ENCODE measurements around the gene CHCHD3. TPM values are rescaled to one million over a fixed set of nuclear protein-coding genes. Genes with fewer than 3 reads are reported as not detected.

CHCHD3 gene
- total RNA-seq, 1 donor from 2014 or later: 71.0 TPM

DNA sequence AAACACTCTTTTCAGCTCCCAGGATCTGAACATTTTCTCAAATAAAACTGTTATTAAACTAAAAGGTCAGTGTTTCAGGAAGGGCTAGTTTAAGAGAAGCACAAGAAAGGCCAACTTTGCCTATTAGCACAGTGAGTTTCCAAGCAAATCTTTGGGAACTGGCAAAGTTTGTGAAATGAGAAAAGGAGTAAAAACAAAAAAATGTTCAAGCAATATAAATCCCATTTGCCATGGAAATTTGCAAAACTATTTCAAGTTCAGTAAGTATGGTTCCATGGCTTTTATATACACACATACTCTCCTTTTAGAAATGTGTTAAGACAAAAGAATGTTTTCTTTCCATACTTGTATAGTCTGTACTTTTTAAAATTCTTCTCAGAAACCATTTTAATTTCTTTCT, 51.5 kb downstream of the CHCHD3 start:
- H3K27ac Mint-ChIP-seq: no peak overlapping the region
- no peaks in the 10 kb centered on the region for H3K9me3 Mint-ChIP-seq
- no peak overlapping the region for H3K4me3 Mint-ChIP-seq
- TF ChIP-seq, protein P1, sequence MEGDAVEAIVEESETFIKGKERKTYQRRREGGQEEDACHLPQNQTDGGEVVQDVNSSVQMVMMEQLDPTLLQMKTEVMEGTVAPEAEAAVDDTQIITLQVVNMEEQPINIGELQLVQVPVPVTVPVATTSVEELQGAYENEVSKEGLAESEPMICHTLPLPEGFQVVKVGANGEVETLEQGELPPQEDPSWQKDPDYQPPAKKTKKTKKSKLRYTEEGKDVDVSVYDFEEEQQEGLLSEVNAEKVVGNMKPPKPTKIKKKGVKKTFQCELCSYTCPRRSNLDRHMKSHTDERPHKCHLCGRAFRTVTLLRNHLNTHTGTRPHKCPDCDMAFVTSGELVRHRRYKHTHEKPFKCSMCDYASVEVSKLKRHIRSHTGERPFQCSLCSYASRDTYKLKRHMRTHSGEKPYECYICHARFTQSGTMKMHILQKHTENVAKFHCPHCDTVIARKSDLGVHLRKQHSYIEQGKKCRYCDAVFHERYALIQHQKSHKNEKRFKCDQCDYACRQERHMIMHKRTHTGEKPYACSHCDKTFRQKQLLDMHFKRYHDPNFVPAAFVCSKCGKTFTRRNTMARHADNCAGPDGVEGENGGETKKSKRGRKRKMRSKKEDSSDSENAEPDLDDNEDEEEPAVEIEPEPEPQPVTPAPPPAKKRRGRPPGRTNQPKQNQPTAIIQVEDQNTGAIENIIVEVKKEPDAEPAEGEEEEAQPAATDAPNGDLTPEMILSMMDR (conservative IDR thresholded peaks at IDR 0.05): no peak
- no peaks in the 10 kb centered on the region for H3K36me3 Mint-ChIP-seq
- no peaks in the 10 kb centered on the region for H3K27me3 Mint-ChIP-seq
- DNase-seq (ENCODE audit: extremely low spot score, unreplicated experiment): no peak
- no peaks in the 10 kb centered on the region for H3K4me1 Mint-ChIP-seq (ENCODE audit: unreplicated experiment)

DNA sequence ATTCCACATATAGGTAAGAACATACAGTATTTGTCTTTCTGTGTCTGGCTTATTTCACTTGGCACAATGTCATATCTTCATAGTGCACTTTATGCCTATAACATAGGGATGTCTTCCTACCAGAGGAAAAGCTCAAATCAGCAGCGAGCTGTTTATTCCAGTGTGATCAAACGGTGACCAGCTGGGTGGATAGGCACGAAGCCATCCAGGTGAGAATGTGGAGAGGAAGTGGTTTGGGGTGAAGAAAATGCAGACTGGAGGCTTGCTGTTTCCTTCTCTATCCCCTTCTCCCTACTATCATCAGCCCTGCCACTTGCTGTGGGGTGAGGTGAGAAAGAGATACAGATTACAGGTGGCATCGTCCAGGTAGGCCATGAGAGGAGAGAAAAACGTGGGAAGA, 52.4 kb downstream of the CHCHD3 start:
- TF ChIP-seq, protein P1 (conservative IDR thresholded peaks at IDR 0.05): no peak
- no peak overlapping the region for H3K27ac Mint-ChIP-seq
- peaks cover 1% of the 10 kb centered on the region for H3K36me3 Mint-ChIP-seq
- H3K9me3 Mint-ChIP-seq: no peaks in the 10 kb centered on the region
- no peak for DNase-seq (ENCODE audit: extremely low spot score, unreplicated experiment)
- no peaks in the 10 kb centered on the region for H3K4me1 Mint-ChIP-seq (ENCODE audit: unreplicated experiment)
- no peaks in the 10 kb centered on the region for H3K27me3 Mint-ChIP-seq
- no peak overlapping the region for H3K4me3 Mint-ChIP-seq

DNA sequence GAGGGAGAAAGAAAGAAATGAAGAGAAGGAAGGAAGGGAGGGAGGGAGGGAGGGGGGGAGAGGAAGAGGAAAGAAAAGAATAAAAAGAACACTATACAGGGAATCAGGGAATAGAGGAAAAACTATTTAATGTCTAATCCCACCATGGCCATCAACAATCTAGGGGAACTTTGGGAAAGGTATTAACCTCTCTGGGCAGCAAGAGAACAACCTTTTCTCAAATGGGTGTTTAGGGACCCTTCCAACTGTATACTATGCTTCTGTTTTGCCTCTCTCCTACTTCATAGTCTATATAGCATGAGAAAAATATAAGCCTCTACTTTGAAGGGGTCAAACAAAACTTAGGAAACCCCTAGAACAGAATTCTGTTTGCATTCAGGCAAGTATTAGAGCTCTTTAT, 54.5 kb downstream of the CHCHD3 start:
- H3K27me3 Mint-ChIP-seq: no peaks in the 10 kb centered on the region
- H3K27ac Mint-ChIP-seq: no peak overlapping the region
- DNase-seq (ENCODE audit: extremely low spot score, unreplicated experiment): no peak
- TF ChIP-seq, protein P1 (conservative IDR thresholded peaks at IDR 0.05): no peak
- no peaks in the 10 kb centered on the region for H3K4me1 Mint-ChIP-seq (ENCODE audit: unreplicated experiment)
- H3K36me3 Mint-ChIP-seq: peaks cover 7% of the 10 kb centered on the region
- H3K9me3 Mint-ChIP-seq: no peaks in the 10 kb centered on the region
- no peak overlapping the region for H3K4me3 Mint-ChIP-seq

DNA sequence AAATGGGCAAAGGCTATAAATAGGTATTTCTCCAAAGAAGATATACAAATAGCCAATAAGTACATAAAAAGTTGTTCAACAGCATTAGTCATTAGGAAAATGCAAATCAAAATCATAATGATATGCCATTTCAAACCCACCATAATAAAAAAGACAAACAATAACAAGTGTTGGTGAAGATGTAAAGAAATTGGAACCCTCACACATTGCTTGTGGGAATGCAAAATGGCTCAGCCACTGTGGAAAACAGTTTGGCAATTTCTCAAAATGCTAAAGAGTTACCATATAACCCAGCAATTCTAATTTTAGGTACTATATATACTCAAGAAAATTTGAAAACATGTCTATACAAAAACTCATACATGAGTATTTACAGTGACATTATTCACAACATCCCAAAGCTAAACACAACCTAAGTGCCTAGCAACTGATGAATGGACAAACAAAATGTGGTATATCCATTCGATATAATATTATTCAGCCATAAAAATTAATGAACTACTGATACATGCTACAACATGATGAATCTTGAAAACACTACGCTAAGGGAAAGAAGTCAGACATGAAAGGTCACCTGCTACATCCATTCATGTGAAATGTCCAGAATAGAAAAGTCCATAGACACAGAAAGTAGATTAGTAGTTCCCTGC, 55.6 kb downstream of the CHCHD3 start:
- H3K4me3 Mint-ChIP-seq: no peak overlapping the region
- peaks cover 7% of the 10 kb centered on the region for H3K36me3 Mint-ChIP-seq
- H3K27me3 Mint-ChIP-seq: no peaks in the 10 kb centered on the region
- peaks cover 2% of the 10 kb centered on the region for H3K4me1 Mint-ChIP-seq (ENCODE audit: unreplicated experiment)
- no peak overlapping the region for H3K27ac Mint-ChIP-seq
- no peak for DNase-seq (ENCODE audit: extremely low spot score, unreplicated experiment)
- TF ChIP-seq, protein P1 (conservative IDR thresholded peaks at IDR 0.05): no peak
- no peaks in the 10 kb centered on the region for H3K9me3 Mint-ChIP-seq

DNA sequence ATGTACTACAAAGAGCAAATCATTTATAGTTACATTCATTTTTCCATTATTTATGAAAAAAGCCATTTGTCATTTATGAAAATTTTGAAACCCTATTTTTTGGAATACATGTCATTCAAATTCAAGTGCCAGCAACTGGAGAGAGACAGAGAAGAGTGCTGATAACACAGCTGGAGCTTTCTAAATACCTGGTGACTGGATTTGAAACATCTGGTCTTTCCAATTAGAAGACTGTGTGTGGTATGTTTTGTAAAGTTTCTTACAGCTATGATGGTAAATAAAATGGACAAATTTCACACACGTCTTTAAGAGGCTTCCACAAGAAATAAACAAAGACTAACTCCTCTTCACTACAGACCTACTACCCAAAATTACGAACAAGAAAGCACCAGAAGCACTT, 56.8 kb downstream of the CHCHD3 start:
- Mint-ChIP-seq H3K27me3 (no peaks in the 10 kb centered on the region), H3K36me3 (peaks cover 9% of the 10 kb centered on the region), H3K27ac (no peak overlapping the region), H3K4me3 (no peak overlapping the region), H3K9me3 (no peaks in the 10 kb centered on the region), H3K4me1 (ENCODE audit: unreplicated experiment) (peaks cover 6% of the 10 kb centered on the region)
- no peak for DNase-seq (ENCODE audit: extremely low spot score, unreplicated experiment)
- TF ChIP-seq, protein P1 (conservative IDR thresholded peaks at IDR 0.05): no peak
